Measurements from ENCODE around the gene NFATC2IP. TPM values are rescaled to one million over a fixed set of nuclear protein-coding genes. Genes with fewer than 3 reads are reported as not detected.

NFATC2IP gene
- total RNA-seq, 1 donor from 2014 or later: 11.2 TPM

DNA sequence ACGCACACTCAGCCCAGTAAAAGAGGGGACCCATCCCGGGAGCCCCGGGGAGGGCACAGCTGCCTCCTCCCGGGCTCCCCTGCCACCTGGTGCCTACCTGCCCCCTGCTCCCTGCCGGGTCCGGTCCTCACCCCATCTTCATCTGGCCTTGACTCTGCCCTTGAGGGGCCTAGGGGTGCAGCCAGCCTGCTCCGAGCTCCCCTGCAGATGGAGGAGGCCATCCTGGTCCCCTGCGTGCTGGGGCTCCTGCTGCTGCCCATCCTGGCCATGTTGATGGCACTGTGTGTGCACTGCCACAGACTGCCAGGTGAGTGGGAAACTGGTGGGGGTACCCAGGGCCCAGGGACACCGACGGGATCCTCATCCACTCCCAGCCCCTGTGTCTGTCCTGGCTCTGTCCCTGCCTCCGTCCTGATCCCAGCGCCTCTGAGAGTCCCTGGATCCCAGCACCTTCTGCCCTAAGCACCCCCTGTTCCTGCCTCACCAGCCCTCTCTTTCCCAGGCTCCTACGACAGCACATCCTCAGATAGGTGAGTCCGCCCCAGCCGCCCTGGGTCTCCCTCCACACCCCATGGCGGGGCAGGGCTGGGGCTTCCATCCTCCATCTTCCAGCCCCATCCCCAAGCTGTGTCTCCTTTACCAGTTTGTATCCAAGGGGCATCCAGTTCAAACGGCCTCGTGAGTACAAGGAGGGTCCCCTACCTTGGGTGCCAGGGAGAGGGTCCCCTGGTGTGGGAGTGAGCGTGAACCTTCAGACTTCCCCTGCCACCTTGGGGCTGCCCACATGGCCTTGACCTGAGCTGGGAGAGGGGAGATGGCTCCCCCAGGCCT lies 34.7 kb downstream of the NFATC2IP start:
- H3K9me3 ChIP-seq: no peaks in the 10 kb centered on the region
- no peak for DNase-seq (ENCODE audit: low spot score in 2 of 2)
- peaks cover 68 to 75% of the 10 kb centered on the region in 2 donors for H3K36me3 ChIP-seq
- H3K27me3 ChIP-seq: no peaks in the 10 kb centered on the region
- peak overlapping the region in 1 of 2 donors; percentile 36 for H3K4me3 ChIP-seq
- H3K27ac ChIP-seq: no peak overlapping the region
- intact Hi-C loops (cut with DNase I): no loop called here
- TF ChIP-seq, protein P1, sequence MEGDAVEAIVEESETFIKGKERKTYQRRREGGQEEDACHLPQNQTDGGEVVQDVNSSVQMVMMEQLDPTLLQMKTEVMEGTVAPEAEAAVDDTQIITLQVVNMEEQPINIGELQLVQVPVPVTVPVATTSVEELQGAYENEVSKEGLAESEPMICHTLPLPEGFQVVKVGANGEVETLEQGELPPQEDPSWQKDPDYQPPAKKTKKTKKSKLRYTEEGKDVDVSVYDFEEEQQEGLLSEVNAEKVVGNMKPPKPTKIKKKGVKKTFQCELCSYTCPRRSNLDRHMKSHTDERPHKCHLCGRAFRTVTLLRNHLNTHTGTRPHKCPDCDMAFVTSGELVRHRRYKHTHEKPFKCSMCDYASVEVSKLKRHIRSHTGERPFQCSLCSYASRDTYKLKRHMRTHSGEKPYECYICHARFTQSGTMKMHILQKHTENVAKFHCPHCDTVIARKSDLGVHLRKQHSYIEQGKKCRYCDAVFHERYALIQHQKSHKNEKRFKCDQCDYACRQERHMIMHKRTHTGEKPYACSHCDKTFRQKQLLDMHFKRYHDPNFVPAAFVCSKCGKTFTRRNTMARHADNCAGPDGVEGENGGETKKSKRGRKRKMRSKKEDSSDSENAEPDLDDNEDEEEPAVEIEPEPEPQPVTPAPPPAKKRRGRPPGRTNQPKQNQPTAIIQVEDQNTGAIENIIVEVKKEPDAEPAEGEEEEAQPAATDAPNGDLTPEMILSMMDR (IDR thresholded peaks at IDR 0.05): no peak
- no peaks in the 10 kb centered on the region for H3K4me1 ChIP-seq

DNA sequence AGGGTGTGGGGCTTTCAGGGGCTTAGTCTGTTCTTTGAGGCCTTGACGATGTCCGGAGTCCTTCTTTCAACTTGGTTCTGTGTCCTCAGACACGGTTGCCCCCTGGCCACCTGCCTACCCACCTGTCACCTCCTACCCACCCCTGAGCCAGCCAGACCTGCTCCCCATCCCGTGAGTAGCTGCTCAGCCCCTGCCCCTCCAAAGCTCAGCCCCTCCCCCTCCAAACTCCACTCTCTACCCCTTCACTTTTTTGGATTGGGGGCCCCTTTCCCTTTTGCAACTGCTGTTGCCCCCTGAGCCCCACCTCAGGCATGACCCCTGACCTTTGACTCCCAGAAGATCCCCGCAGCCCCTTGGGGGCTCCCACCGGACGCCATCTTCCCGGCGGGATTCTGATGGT lies 35.3 kb downstream of the NFATC2IP start:
- intact Hi-C loops (cut with DNase I): no loop called here
- Histone ChIP-seq H3K27ac (no peak overlapping the region), H3K27me3 (no peaks in the 10 kb centered on the region), H3K36me3 (peaks cover 62 to 73% of the 10 kb centered on the region in 2 donors), H3K9me3 (no peaks in the 10 kb centered on the region), H3K4me3 (no peak overlapping the region), H3K4me1 (no peaks in the 10 kb centered on the region)
- TF ChIP-seq, protein P1 (IDR thresholded peaks at IDR 0.05): no peak
- DNase-seq (ENCODE audit: low spot score in 2 of 2): no peak

DNA sequence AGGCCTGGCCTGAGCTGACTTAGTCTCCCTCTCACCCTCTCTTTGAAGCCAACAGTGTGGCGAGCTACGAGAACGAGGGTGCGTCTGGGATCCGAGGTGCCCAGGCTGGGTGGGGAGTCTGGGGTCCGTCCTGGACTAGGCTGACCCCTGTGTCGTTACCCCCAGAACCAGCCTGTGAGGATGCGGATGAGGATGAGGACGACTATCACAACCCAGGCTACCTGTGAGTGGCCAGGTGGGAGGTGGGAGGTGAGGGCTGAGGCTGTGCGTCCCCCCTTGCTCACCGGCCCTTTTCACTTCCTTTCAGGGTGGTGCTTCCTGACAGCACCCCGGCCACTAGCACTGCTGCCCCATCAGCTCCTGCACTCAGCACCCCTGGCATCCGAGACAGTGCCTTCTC lies 35.8 kb downstream of the NFATC2IP start:
- intact Hi-C loops (cut with DNase I): no loop called here
- Histone ChIP-seq H3K4me3 (no peak overlapping the region), H3K4me1 (no peaks in the 10 kb centered on the region), H3K36me3 (peaks cover 57 to 68% of the 10 kb centered on the region in 2 donors), H3K27ac (no peak overlapping the region), H3K9me3 (no peaks in the 10 kb centered on the region), H3K27me3 (no peaks in the 10 kb centered on the region)
- DNase-seq (ENCODE audit: low spot score in 2 of 2): no peak
- TF ChIP-seq, protein P1 (IDR thresholded peaks at IDR 0.05): no peak

DNA sequence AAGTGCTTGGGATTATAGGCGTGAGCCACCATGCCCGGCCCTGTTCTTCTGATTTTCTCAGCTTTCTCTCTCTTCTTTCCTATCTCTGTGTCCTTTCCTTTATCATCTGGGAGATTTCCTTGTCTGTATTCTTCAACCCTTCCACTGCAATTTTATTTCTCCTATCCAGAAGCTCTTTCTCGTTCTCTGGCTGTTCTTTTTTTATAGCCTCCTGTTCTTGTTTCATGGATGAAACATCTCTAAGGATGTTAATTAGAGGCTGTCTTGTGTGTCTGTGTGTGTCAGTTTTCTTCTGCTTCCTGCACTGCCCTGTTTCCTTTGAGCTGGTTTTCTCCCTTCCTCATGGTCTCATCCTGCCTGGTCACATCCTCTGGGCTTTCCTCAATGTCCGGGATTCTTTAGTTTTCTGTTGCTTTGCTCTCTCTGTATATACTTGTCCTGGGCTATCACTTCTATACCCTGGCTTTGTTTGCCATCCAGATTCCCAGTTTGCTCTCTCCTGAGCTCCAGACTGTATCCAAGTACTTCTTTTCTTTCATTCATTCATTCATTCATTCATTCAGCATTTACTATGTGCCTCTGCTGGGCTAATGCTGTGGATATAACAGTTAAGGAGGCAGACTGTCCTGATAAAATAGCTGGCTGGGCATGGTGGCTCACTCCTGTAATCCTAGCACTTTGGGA lies 36.6 kb downstream of the NFATC2IP start:
- no peak for DNase-seq (ENCODE audit: low spot score in 2 of 2)
- H3K27me3 ChIP-seq: no peaks in the 10 kb centered on the region
- no peak overlapping the region for H3K27ac ChIP-seq
- TF ChIP-seq, protein P1 (IDR thresholded peaks at IDR 0.05): no peak
- H3K9me3 ChIP-seq: no peaks in the 10 kb centered on the region
- intact Hi-C loops (cut with DNase I): no loop called here
- no peaks in the 10 kb centered on the region for H3K4me1 ChIP-seq
- no peak overlapping the region for H3K4me3 ChIP-seq
- H3K36me3 ChIP-seq: peaks cover 49 to 63% of the 10 kb centered on the region in 2 donors

DNA sequence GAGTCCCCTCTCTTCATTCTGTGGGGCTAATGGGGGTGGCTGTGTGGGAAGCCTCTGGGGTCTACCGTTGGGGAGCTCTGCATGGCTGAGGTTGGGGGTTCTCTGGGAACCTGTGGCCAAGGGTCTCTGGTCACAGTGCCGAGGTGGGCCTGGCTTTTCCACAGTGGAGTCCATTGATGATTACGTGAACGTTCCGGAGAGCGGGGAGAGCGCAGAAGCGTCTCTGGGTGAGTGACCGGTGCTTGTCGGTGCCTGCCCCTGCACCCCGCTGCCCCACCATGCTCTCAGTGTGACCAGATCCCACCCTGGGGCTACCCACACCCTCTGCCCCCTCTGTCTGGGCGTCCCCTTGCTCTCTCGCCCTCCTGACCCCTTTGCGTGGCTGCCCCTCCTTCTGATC lies 38.6 kb downstream of the NFATC2IP start:
- intact Hi-C loops (cut with DNase I): no loop called here
- TF ChIP-seq, protein P1 (IDR thresholded peaks at IDR 0.05): no peak
- H3K4me1 ChIP-seq: no peaks in the 10 kb centered on the region
- DNase-seq (ENCODE audit: low spot score in 2 of 2): no peak
- H3K36me3 ChIP-seq: peaks cover 29 to 47% of the 10 kb centered on the region in 2 donors
- no peak overlapping the region for H3K27ac ChIP-seq
- H3K9me3 ChIP-seq: no peaks in the 10 kb centered on the region
- H3K27me3 ChIP-seq: no peaks in the 10 kb centered on the region
- H3K4me3 ChIP-seq: no peak overlapping the region
